ENCODE results near the gene CPNE6.

DNA sequence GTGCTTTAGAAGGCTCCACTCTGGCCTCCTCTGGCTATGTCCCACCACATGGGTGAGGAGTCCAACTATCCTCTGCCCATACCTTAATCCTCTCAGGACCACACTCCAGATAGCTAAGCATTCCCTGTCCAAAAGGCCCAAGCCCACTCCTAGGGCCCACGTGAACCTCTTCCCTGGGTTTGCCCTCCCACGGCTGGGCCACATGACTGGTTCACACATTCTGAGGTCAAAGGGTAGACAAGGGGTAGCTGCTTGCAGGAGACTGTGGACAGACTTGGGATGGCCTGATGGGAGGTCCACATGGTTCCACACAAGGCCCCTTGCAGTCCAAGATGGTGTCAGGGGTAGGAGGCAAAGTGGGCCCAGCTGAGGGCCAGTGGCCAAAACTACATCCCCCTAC lies 16.7 kb downstream of the CPNE6 start:
- TF ChIP-seq, protein P1, sequence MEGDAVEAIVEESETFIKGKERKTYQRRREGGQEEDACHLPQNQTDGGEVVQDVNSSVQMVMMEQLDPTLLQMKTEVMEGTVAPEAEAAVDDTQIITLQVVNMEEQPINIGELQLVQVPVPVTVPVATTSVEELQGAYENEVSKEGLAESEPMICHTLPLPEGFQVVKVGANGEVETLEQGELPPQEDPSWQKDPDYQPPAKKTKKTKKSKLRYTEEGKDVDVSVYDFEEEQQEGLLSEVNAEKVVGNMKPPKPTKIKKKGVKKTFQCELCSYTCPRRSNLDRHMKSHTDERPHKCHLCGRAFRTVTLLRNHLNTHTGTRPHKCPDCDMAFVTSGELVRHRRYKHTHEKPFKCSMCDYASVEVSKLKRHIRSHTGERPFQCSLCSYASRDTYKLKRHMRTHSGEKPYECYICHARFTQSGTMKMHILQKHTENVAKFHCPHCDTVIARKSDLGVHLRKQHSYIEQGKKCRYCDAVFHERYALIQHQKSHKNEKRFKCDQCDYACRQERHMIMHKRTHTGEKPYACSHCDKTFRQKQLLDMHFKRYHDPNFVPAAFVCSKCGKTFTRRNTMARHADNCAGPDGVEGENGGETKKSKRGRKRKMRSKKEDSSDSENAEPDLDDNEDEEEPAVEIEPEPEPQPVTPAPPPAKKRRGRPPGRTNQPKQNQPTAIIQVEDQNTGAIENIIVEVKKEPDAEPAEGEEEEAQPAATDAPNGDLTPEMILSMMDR (conservative IDR thresholded peaks at IDR 0.05; ENCODE audit: low read depth, low read length), result no peak
- TF ChIP-seq EZH2 (IDR thresholded peaks at IDR 0.05; ENCODE audit: low read length, unreplicated experiment), result no peak
- no peak for TF ChIP-seq EZH2phosphoT487 (IDR thresholded peaks at IDR 0.05; ENCODE audit: borderline replicate concordance, low read length)

Measured in PC-3 (cell line).